NCI-H748 (cell line): ENCODE results near the gene PSMB3.

Source experiments
- DNase-seq: peaks from one replicate; lab custom pipeline; 2025; ENCODE audit not compliant: unreplicated experiment; lab: John Stamatoyannopoulos, UW

The PSMB3 gene

GRCh38 chr17:38752308-38753070 is at the start of gene PSMB3:
PSMB3 (plus strand) TSS chr17:38752741; CDS start chr17:38752827, 86 bp downstream.
- DNase-seq: peak; percentile 99

DNA sequence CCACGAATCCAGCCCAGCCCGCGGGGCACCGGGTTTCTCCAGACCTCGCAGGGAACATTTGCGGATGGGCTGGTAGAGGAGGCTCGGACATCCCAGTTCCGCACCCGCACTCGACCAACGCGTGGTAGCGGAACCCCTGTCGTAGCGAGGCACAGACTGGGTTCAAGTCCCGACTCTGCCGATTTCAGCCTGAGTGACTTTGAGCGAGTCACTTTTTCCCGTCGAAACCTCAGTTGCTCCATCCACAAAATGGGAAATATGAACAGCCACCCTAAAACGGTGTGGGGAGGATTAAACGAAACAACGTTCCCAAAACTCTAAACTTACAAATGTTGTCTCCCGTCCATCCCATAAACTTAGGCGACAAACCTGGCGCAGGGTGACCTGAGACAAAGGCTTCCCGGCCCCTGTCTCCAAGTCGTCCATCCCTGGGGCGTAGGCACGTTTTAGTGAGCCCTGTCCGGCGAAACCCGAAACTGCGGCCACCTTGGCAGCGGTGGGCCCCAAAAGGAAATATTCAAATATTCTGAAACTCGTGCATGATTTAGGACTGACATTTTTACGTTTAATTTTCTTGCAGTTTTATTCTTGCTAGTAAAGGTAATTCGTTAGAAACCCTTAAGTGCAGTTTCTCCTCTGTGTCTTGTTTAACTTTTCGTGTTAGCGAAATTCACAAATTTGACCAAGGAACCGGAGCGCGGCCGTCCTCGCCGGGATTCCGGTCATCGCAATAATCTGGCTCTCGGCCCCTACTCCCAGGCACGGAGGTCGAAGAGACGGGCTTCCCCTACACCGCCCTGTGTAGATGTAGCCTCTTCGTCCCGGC is 49.4 kb upstream of the PSMB3 start:
- peak; percentile 42 for DNase-seq

- peak; percentile 98 for DNase-seq
Observed at GRCh38 chr17:38703742-38704605, 48.6 kb upstream of the PSMB3 start.

GRCh38 chr17:38704606-38705522 is 47.7 kb upstream of the PSMB3 start, which contains the start of gene MLLT6:
MLLT6 (plus strand) TSS chr17:38705273; CDS start chr17:38705633, 360 bp downstream.
- peak; percentile 86 for DNase-seq

DNA sequence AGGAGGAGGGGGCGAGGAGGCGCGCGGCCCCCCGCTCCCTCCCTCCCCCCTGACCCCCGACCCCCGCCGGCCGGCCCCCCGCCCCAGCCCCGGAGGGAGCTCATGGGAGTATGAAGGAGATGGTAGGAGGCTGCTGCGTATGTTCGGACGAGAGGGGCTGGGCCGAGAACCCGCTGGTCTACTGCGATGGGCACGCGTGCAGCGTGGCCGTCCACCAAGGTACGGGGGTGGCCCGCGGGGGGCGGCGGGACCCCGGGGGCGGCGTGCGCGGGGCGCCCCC is 47.1 kb upstream of the PSMB3 start:
- DNase-seq: peak; percentile 54

GRCh38 chr17:38705803-38706504 is 46.6 kb upstream of the PSMB3 start:
- DNase-seq: peak; percentile 60

DNA sequence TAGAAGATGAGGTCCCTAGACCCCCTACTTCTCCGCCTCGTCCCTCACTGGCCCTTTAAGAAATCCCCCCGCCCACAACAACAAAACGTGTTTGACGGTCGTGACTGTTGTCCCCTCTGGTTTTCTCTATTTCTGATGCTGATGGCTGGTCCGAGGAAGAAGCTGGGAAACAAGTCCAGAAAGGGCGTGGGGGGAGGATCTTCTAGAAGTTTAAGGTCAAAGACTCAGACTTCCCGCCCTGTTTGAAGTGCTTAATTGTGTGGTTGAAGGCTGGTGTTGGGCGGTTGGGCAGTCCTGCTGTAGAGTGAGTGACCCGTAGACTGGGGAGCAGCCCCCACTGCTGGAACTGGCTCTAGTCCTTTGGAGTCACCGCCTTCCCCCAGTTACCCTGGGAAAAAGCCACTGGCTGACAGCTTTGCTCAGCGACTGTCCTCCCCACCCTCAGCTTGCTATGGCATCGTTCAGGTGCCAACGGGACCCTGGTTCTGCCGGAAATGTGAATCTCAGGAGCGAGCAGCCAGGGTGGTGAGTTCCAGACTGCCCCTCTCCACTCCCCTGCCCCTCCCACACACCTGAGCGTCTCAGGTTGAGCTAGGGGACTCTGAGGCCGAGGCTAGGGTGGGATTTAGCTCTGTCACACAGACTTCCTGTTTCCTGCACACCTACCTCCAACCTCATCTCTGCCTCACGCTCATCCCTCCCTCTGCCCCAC is 45.9 kb upstream of the PSMB3 start:
- DNase-seq: peak; percentile 49

GRCh38 chr17:38707678-38708351 is 44.7 kb upstream of the PSMB3 start:
- no peak for DNase-seq

DNA sequence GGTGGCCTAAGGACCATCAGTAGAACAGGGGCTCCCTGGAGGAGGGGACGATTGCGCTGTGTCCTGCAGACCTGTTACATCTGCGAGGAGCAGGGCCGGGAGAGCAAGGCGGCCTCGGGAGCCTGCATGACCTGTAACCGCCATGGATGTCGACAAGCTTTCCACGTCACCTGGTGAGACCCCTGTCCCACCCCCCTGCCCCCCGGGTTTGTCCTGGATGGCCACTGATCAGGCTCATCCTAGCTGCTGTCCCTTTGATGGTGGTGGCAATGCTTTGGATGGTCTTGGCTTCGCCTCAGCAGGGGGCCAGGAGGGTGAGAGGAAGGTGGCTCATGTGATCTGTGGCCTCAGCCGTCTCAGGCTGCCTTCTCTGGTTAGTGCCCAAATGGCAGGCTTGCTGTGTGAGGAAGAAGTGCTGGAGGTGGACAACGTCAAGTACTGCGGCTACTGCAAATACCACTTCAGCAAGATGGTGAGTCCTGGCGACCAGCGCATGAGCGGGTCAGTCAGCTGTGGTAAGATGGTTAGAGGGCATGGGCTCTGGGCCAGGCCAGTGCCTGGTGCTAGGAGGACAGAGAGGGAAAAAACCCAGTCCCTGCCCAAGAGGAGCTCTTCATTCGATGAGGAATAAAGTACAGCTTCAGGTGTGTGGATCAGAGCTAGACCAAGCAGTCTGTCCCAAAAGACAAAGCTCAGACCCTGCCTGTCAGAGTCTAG is 43.3 kb upstream of the PSMB3 start:
- DNase-seq: no peak

- no peak for DNase-seq
Observed at GRCh38 chr17:38709864-38710603, 42.5 kb upstream of the PSMB3 start.

GRCh38 chr17:38710604-38710962 is 42.0 kb upstream of the PSMB3 start:
- no peak for DNase-seq

DNA sequence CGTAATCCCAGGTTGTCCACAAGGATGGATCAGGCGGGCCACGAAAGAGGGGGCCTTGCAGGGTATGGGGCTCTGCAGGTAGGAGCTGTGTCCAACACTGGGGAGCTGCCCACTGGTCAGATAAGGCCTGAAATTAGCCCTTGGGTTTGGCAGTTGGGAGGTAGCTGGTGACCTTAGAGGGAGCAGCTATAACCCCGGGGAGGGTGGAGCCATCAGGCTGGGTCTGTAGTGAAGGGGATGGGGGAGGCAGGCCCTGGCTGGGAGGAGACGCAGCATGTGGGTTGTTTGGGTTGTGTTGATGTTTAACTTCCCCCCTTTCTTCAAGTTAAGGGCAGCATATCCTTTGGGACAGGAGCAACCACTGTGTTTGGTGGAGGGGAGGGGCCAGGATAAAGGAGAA is 41.6 kb upstream of the PSMB3 start:
- DNase-seq: no peak

GRCh38 chr17:38711792-38712571 is 40.6 kb upstream of the PSMB3 start:
- peak; percentile 26 for DNase-seq

GRCh38 chr17:38712593-38712992 is 39.9 kb upstream of the PSMB3 start:
- no peak for DNase-seq

DNA sequence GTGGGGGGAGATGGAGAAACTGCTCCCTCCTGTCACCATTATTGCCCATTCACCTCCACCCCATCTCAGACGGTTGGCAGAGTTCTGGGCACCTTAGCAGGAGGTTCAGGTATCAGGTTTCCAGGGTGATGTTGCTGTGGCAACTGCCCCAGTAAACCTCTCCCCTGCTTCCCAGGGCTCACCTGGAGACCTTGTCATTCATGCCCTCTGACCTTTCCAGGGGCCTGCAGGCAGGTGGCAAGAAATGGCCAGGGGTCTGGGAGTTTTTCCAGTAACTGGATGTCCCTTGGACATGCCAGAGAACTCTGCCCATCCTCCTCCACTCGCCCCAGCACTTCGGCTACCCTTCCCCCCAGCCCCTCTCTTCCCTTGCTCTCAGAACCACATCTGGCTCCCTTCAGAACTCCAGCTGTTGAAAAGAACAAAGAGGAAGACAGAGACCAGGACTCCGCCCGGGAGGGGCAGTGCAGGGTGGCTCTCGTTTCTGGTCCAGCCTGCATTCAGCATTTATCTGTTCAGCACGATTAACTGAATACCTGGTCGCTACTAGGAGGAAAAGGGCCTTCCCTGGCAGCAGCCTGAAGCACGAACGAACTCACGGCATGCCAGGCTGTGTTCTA is 39.0 kb upstream of the PSMB3 start:
- DNase-seq: no peak
